ENCODE results near the gene LOXL1.
"Not testable (repeated sequence)": the region's sequence is repeated elsewhere in the genome, so short reads cannot be mapped to it uniquely, and the experiment has no call there.

The LOXL1 gene

DNA sequence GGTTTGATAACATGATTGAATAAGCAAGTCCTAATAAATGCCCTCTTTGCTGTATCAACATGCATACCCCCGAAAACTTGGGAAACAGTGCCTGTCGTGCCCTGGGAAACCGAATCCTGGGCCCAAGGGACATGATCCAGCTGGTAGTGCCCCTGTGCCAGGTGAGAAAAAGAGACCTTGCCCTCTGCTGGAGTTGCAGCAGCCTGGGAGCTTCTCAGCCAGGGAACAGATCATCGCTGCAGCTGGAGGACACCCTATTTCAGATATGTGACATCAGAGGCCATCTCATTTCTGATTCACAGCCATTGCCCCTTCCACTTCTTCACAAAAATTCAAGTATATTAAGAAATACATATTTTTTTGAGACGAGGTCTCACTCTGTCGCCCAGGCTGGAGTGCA, 33.5 kb downstream of the LOXL1 start:
- peaks cover 9% of the 10 kb centered on the region for H3K4me1 Mint-ChIP-seq
- no peak overlapping the region for H3K4me3 Mint-ChIP-seq
- no peaks in the 10 kb centered on the region for H3K36me3 Mint-ChIP-seq (ENCODE audit: low read depth)
- TF ChIP-seq, protein P1, sequence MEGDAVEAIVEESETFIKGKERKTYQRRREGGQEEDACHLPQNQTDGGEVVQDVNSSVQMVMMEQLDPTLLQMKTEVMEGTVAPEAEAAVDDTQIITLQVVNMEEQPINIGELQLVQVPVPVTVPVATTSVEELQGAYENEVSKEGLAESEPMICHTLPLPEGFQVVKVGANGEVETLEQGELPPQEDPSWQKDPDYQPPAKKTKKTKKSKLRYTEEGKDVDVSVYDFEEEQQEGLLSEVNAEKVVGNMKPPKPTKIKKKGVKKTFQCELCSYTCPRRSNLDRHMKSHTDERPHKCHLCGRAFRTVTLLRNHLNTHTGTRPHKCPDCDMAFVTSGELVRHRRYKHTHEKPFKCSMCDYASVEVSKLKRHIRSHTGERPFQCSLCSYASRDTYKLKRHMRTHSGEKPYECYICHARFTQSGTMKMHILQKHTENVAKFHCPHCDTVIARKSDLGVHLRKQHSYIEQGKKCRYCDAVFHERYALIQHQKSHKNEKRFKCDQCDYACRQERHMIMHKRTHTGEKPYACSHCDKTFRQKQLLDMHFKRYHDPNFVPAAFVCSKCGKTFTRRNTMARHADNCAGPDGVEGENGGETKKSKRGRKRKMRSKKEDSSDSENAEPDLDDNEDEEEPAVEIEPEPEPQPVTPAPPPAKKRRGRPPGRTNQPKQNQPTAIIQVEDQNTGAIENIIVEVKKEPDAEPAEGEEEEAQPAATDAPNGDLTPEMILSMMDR (IDR thresholded peaks at IDR 0.05; ENCODE audit: unreplicated experiment in 3 of 3), result no peak
- no peaks in the 10 kb centered on the region for H3K9me3 Mint-ChIP-seq
- H3K27ac Mint-ChIP-seq, result no peak overlapping the region
- H3K27me3 Mint-ChIP-seq (ENCODE audit: low read depth), result peaks cover 4% of the 10 kb centered on the region

DNA sequence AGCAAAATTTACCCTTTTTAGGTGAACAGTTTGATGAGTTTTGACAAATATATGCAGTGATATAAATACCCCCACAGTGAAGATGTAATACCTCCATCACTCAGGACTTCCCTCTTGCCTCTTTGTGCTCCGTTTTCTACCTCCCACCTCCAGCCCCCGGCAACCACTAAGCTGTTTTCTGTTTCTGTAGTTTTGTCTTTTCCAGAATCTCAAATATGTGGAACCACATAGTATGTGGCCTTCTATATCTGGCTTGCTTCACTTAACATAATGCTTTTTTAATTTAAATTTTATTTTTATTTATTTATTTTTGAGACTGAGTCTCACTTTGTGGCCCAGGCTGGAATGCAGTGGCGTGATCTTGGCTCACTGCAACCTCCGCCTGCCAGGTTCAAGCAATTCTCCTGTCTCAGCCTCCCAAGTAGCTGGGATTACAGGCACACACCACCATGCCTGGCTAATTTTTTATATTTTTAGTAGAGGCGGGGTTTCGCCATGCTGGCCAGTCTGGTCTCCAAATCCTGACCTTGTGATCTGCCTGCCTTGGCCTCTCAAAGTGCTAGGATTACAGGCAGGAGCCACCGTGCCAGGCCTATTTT, 34.3 kb downstream of the LOXL1 start:
- H3K4me3 Mint-ChIP-seq; H3K27ac Mint-ChIP-seq; H3K27me3 Mint-ChIP-seq (ENCODE audit: low read depth); H3K36me3 Mint-ChIP-seq (ENCODE audit: low read depth); H3K9me3 Mint-ChIP-seq: not testable (repeated sequence)
- H3K4me1 Mint-ChIP-seq, result peaks cover 16% of the 10 kb centered on the region

DNA sequence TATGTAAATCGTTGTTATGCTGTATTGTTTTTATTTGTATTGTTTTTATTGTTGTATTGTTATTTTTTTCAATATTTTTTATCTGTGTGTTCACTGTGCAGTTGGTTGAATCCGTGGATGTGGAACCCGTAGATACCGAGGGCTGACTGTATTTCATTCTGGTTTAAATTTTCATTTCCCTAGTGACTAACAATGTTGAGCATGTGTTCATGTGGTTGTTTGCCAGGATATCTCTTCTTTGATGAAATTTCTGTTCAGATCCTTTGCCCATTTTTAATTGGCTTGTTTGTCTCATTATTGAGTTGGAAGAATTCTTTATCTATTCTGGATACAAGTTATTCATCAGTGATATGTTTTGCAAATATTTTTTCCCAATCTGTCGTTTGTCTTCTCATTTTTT, 36.2 kb downstream of the LOXL1 start:
- no peak overlapping the region for H3K4me3 Mint-ChIP-seq
- no peaks in the 10 kb centered on the region for H3K36me3 Mint-ChIP-seq (ENCODE audit: low read depth)
- H3K4me1 Mint-ChIP-seq, result peaks cover 26% of the 10 kb centered on the region
- peaks cover 4% of the 10 kb centered on the region for H3K27me3 Mint-ChIP-seq (ENCODE audit: low read depth)
- H3K9me3 Mint-ChIP-seq, result no peaks in the 10 kb centered on the region
- no peak overlapping the region for H3K27ac Mint-ChIP-seq
- TF ChIP-seq, protein P1 (IDR thresholded peaks at IDR 0.05; ENCODE audit: unreplicated experiment in 3 of 3), result no peak

DNA sequence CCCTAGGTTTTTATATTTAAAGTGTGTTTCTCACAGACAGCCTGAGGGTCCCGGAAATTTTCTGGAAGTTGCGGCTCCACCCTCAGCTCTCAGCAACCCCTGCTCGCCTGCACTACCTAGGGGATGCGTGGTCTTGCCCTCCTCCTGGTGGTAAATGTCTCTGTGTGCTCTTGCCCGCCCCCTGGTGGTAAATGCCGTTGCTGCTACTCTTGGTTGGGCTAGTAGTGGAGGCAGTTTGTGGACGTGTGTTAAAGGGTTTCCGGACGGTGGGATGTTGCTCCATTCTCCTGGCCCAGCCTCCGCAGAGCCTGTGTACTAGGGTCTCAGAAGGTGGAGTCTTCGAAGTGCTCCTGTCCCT, 38.5 kb downstream of the LOXL1 start:
- H3K4me3 Mint-ChIP-seq, result no peak overlapping the region

DNA sequence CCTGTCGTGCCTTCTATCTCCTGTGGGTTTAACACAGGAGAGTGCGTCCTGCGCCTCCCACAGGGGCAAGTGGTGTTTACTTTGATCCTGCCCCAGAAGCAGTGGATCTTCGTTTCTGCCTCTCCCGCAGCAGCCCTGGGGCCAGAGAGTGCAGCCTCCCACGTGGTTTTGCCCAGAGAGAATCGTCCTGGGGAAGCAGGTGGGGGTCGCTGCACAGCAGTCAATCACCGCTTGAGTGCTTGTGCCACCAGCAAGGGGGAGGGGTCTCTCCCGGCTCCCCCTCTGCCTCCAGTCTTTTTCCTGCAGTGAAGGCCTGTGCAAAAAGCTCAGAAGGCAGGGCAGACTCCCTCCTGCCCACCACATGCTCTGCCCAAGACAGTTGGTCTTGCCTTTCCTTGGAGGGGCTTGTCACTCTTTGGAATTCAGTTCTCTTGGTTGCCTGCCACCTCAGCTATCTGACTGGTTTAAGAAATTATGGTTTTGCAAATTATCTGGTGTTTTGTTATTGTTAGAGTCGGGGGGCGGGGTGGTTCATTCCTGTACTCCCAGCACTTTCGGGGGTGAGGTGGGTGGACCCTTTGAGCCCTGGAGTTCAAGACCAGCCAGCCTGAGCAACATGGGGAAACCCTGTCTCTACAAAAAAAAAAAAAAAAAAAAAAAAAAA, 39.0 kb downstream of the LOXL1 start:
- no peaks in the 10 kb centered on the region for H3K27me3 Mint-ChIP-seq (ENCODE audit: low read depth)
- no peaks in the 10 kb centered on the region for H3K36me3 Mint-ChIP-seq (ENCODE audit: low read depth)
- H3K4me3 Mint-ChIP-seq, result no peak overlapping the region
- H3K9me3 Mint-ChIP-seq, result no peaks in the 10 kb centered on the region
- peak overlapping the region in 2 of 3 experiments; percentile 8 to 22 for H3K27ac Mint-ChIP-seq
- H3K4me1 Mint-ChIP-seq, result peaks cover 26% of the 10 kb centered on the region
- TF ChIP-seq, protein P1 (IDR thresholded peaks at IDR 0.05; ENCODE audit: unreplicated experiment in 3 of 3), result no peak

More for the DNA sequence above, 38.5 kb downstream of the LOXL1 start:
- Mint-ChIP-seq H3K9me3 (no peaks in the 10 kb centered on the region), H3K27ac (peak overlapping the region in 2 of 3 experiments; percentile 8 to 22), H3K4me1 (peaks cover 26% of the 10 kb centered on the region), H3K36me3 (ENCODE audit: low read depth) (no peaks in the 10 kb centered on the region), H3K27me3 (ENCODE audit: low read depth) (no peaks in the 10 kb centered on the region)
- TF ChIP-seq, protein P1 (IDR thresholded peaks at IDR 0.05; ENCODE audit: unreplicated experiment in 3 of 3), result peak; percentile 82 to 88 (median 86)

DNA sequence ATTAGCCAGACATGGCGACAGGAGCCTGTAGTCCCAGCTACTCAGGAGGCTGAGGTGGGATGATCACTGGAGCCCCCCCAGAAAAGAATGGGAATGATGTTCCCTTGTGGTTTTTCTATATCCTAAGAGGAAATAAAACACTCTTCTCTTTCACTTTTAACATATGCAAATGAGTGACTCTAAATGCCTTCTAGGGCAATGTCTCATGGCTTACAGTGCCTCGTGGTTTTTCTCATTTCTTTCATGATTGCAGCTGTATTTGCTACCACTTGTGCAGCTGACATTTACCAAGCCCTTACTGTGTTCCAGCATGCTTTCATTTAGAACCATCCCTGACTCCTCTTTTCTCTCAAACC, 39.5 kb downstream of the LOXL1 start:
- Mint-ChIP-seq H3K4me1 (peaks cover 26% of the 10 kb centered on the region), H3K4me3 (no peak overlapping the region), H3K36me3 (ENCODE audit: low read depth) (no peaks in the 10 kb centered on the region), H3K9me3 (no peaks in the 10 kb centered on the region), H3K27ac (peak overlapping the region; percentile 17 to 71 (median 28)), H3K27me3 (ENCODE audit: low read depth) (no peaks in the 10 kb centered on the region)
- TF ChIP-seq, protein P1 (IDR thresholded peaks at IDR 0.05; ENCODE audit: unreplicated experiment in 3 of 3), result no peak
